NCI-H1092 (cell line): ENCODE measurements around the gene FMN1.

ENCODE experiments used
- DNase-seq: peaks from one replicate; lab custom pipeline; 2025; lab: John Stamatoyannopoulos, UW

FMN1 gene

DNA sequence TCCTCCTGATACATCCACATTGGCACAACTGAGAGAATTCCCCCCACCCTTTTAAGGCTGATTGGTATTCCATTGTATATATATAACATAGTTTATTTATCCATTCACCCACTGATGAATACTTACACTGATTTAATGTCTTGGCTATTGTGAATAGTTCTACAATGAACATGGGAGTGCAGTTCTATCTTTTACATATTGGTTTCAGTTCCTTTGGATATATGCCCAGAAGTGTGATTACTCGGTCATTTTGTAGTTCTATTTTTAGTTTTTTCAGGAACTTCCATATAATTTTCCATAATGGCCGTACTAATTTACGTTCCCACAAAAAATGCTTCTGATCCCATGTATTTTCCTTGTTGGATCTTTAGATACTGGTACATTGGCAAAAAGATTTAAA is 135.3 kb downstream of the FMN1 start:
- no peak for DNase-seq

DNA sequence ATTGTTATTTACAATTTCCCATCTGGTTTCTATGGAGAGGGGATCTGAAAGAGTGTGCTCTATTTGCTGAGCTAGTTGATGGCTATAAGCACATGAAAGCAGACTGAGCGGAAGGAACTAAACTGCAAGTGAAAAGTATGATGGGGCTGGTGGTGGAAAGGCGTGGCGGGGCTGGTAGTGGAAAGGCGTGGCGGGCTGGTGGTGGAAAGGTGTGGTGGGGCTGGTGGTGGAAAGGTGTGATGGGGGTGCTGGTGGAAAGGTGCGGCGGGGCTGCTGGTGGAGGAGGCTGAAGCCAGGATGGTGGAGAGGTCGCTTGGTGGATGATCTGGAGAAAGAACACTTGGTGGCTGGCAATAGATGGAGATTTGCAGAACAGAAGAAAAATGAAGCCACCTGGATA is 136.7 kb downstream of the FMN1 start:
- DNase-seq = no peak

DNA sequence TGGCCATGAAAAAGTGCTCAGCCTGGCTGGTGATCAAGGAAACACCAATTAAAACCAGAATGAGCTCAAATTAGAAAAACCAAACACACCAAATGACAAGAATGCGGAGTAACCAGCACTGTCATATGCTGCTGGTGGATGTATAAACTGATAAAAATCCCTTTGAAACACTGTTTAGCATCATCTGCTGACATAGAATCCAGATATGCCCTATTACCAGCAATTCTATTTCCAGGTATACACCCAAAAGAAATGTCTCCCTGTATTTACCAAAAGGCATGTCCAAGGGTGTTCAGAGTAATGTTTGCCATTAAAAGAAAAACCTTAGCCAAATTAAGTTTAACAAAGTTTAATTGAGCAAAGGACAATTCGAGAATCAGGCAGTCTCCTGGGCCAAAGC is 138.6 kb downstream of the FMN1 start:
- DNase-seq = no peak

DNA sequence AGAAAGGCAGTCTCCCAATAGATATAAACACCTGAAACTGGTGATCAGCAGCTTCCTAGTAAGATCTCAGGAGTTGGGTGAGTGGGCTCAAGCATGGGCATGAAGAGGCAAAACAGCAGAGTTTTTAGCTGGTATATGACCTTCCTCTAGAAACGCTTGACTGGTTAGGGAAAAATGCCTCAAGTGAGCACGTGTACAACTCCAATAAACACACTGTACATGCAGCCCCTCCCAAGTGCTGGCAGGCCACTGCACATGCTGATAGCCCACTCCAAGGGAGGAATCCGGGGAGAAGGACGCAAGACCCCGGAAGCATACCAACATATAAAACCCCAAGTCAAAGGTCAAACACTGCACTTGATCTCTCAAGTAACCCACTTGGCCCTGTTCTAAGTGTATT is 143.0 kb downstream of the FMN1 start:
- DNase-seq = no peak

DNA sequence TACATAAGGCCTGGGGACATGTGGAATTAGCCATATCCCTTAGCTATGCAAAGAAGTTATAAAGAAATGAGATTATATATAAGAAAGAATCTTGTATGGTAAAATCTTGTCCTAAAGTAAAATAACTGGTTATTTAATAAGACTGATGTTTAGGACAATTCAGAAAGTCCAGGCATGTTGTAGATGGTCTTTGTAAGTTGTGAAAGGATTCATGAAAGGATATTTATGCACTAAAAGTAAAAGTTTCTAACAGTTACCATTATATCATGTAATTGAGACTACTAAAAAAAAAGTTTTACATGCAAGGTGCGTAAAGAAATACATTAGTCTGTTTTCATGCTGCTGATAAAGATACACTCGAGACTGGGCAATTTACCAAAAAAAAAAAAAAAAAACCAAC is 146.3 kb downstream of the FMN1 start:
- DNase-seq = no peak

DNA sequence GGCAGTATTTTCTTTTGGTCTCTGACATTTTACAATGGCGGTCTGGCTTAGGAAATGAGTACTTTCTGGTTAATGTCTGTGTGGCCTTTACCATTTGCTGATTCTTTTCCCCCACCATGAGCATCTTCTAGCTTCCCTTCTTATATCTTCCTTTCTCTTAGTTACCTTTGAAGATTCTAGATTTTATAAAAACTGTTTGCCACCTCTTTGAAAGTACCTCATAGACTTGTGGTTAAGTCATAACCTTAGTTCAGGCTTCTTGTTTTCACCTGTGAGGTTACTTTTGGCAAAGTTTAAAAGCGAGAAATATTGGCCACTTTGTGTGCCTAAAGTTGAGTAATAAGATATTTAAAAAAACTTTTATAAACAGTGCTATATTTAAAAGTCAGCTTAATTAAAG is 147.4 kb downstream of the FMN1 start:
- no peak for DNase-seq

DNA sequence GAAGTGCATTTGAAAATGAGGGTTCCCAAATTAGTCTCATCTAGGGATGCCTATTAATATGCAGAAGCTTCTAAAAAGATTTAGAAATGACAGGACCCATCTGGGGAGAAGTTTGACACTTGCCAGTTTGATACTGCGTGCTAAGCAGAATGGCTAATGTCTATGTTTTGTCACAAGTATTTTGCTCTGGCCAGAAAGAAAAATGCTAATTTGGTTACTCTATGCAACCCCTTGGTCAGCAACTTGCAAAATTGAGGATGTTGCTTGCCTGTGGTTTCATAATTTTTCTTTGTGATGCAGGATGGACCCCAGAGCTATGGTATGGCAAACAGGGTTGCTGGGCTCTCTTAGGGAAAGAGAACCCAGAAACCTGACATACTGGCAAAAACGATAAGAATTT is 148.2 kb downstream of the FMN1 start:
- no peak for DNase-seq

DNA sequence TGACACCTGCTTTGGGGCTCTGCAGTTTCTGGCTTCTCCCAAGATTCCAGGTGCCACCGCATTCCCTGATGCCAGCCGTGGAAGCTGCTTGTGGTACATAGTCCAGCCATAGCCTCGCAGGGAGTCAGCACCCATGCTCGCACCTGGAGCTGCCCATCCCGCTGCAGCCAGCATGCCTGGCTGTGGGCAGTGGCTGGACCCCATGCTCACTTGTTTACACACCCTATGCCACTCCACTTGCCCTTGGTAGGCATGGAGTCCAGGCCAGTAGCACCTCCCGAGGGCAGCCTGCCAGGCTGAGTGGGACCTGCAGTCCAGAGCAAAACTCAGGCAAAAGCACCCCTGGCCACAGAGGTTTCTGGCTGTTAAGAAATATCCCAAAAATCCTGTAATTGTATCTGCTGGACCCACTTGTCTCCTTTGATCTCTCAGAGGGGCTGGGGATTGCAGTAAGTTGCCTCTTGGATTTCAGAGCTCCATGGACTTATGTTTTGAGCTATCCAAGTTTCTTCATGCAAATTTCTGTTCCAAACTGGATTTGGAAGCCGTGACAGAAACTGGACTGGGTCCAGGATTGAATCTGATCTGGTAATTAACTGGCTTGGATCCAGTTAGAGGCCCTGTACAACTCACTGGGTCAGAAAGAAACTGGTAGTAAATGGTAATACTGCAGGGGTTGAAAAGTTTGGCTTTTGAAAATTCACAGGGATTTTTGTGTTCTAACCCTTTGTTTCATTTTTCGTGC is 149.3 kb downstream of the FMN1 start:
- no peak for DNase-seq

DNA sequence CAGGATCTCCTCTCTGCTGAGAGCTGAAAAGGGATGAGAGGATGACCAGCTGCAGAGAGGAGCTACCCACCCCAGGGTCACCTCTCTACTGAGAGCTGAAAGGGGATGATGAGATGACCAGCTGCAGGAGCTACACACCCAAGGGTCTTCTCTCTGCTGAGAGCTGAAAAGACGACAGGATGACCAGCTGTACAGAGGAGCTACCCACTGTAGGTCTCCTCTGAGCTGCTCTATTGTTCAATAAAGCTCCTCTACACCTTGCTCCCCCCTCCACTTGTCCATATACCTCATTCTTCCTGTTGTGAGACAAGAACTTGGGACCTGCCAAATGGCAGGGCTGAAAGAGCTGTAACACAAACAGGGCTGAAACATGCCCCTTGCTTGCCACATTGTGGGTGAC is 149.9 kb downstream of the FMN1 start:
- DNase-seq = no peak

DNA sequence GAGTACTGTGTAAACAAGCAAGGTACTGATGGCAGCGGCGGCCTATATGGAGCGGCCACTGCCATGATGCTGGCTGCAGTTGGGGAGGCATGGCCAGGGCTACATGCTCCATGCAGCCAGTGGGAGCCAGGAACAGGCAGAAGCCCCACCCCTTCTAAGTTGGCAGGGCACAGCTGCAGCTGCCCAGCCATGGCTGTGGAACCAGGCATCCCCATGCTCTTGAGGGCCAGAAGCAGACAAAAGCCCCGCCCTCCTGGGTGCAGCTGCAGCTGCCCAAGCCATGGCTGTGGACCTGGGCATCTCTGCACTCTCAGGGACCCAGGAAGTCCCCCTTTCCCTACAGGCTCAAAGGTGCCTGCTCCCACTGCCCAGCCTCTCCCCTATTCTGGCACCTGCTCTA is 150.9 kb downstream of the FMN1 start:
- no peak for DNase-seq

DNA sequence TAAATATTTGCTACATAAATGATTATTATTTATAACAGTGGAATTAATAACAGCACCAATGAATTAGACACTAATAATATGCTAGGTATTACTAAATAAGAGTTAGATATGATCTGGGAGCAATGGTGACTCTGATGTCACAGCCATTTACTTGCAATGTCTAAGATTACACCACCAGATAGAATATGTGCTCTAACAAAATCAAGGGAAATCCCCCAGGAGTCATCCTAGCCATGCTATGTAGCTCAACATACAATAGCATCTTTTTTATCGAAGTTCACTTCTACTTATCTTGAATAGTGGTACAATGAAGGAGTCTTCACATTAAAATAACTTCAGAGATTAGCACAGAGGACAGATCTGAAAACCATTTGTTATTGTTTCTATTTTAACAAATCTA is 154.0 kb downstream of the FMN1 start:
- DNase-seq = no peak

DNA sequence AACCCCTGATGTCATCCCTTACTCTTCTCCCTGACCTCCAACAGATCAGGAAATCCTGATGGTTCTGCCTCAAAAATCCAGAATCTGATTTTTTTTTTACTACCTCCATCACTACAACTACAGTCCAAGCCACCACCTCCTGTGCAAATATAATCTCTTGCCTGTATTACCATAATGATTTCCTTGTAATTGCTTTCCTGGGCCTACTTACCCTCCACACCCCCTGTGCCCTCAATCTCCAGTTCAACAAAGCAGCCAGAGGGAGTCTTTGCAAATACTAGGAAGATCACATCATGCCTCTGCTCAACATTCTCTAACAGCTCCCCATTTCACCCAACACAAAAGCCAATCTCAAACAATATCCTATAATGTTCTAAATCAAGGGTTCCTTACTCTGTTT is 159.9 kb downstream of the FMN1 start:
- DNase-seq = no peak

DNA sequence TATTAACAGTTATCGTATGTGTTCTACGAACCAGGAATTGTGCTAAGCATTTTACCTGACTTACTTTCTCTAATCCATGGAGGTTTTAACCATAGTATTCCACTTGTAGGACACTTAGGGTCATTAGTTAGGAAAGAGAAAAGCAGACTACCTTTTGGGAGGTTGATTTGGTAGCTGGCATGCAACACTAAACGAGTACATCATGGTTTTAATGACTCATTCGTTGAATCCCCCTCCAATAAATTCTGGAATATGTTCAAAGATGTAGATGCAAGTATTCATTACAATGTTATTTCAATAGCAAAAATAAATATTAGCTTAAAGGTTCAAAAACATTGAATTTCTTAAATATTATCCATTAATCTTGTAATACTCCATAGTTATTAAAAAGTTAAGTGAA is 162.5 kb downstream of the FMN1 start:
- no peak for DNase-seq

DNA sequence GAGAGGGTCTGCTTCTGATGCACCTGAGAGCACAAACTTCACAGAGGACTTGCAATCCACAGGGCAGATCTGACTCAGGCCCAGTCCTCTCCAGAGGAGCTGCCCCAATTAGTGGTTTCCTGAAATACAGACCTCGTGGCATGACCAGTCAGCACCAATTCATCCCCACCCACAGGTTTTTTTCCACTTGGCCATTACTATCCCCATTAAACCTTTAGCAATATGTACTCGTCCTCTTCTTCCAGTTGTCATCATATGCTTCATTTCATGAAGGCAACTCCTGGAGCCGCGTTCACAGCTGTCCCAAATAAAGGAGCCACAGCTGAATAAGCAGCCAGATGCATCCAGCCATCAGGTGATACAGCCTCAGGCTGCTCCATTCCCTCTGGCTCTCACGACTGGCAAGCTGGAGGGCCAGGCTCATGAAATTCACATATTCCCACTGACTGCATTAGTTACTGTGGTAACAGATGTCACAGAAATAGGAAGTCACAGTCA is 163.1 kb downstream of the FMN1 start:
- DNase-seq = peak; percentile 43

DNA sequence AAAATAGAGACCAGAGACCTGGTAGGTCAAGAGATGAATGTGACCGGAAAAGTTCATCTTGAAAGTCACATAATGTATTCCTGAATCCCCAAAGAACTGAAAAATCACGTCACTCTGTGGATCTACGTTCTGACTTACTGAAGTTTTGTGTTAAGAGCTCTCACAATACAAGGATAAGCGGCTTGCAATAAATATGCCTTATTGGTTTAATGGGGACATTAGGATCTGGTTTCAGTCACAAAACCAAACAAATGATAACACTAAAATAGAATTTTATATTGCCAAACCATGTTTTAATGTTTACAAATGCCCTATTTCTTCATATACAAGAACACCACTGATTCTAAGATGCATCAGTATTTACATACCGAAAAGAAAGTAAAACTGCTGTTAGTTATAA is 164.2 kb downstream of the FMN1 start:
- no peak for DNase-seq

DNA sequence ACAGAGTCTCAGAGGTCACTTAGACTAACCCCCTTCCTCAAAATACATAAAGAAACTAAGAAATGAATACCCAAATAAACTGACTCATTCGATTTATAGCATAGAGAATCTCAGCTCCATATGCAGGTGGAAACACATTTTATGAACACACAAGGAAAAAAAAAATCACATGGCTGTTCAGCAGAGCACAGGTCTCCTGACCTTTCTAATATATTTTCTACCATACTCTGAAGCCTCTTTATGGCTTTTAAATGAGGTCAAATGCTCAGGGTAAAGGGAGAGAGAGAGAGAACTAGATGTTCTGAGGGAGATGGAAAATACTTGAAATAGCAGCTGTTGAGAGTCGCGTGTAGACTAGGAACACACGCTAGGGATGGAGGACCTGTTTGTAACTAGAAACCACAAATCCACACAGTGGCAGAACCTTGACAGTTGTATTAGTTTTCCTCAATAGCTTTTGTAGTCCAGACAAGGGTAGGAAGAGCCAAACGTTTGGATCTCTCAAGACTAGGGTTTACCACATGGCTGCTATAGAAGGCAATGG is 165.3 kb downstream of the FMN1 start:
- DNase-seq = no peak

DNA sequence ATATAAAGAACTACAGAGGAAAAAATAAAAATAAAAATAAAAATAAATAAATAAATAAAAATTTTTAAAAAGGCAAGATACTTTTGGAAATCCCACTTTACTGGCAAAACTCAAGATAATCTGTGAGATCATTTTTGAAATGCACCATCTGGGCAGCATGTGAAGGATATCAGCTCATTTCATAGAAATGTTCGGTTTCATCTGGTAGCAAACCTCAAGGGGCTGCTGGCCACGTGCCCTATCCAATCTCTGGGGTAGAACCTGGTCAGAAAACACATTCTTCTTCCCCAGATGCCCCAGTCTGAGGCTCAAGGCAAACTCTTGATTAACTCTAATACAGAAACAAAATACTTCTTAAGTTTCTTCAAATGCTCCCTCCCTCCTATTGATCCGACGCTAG is 166.0 kb downstream of the FMN1 start:
- DNase-seq = no peak

DNA sequence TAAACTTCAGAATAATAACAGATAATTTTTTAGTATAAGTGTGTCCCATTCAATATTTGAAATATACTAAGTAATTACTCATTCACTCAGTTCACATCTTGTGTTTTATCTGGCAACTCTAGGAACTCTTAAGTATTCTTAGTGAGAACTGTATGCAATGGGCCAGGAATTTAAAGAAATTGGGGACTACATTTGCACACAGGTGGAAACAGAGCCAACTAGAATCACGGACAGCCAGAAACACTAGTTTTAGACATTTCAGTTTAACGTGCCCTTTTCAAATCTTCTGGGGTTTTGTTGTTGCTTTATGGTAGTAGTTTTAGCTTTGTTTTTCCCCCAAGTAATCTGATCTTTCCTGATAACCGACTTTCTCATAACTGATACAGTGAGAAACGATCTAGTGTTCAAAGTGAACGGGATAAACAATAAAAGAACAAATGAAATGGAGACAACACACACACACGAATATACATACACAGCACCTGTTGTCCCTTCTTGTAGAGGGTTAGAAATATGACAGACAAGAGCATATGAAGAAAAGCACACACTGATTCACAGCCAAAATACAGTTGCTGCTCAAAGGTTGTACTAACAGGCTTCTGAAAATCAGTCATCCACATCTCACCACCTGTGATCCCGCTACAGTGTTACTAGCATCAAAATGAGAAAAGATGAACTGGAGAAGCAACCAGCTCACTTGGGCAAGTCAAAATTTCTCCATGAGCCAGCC is 167.0 kb downstream of the FMN1 start:
- DNase-seq = no peak

DNA sequence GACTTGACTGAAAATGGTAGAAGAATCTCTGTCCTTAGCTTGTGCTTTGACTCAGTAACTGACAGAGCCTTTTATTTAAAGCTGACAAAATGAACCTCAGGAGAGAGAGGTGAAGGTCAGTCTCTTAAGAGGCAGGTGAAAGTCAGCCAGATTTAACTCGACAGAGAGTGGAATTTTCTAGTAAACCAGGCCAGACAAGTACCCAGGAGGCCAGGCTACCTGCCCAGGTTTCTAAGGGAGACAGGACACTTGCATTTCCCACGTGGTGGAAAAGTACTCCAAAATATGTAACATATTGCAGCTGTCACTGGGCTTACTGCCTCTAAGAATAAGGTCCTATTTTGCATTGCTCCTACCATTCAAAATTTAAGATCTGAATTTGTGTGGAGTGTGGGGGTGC is 167.9 kb downstream of the FMN1 start:
- DNase-seq = no peak

DNA sequence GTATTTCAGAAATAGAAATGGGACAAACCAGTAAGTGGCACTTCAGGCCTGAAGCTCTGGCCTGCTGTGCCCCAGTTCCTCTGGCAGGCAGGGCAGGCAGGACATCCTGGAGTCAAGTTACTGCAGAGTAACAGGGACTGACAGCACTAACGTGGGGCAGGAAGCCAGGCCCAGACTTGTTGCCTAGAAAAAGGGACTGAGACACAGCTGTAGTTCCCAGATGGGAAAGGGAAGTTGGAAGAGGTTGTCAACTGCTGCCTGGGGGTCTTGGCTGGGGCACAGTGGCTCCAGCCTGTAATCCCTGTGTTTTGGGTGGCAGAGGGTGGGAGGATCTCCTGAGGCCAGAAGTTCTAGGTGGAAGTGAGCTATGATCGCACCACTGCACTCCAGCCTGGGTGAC is 171.9 kb downstream of the FMN1 start:
- DNase-seq = no peak

DNA sequence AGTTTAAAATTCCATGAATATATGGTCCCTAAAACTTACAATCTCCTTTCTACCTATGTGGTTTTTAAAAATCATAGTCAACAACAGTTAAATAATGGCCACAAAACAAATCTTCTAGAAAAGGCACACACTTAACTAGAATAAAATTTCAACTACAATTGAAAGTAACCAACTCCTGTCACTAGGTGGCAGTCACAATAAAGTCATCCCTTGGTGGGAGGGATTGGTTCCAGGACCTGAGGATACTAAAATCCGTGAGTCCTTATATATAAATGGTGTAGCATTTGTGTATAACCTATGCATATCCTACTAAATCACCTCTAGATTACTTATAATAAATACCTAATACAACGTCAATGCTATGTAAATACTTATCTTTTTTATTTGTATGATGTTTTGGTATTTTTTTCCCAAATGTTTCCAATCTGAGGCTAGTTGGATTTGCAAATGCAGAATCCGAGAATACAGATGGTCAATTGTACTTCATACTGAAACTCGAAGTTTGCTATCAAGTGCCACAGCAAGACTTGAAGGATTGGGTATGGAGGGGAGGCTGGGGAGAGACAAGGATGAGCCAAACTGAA is 172.6 kb downstream of the FMN1 start:
- DNase-seq = peak; percentile 12

DNA sequence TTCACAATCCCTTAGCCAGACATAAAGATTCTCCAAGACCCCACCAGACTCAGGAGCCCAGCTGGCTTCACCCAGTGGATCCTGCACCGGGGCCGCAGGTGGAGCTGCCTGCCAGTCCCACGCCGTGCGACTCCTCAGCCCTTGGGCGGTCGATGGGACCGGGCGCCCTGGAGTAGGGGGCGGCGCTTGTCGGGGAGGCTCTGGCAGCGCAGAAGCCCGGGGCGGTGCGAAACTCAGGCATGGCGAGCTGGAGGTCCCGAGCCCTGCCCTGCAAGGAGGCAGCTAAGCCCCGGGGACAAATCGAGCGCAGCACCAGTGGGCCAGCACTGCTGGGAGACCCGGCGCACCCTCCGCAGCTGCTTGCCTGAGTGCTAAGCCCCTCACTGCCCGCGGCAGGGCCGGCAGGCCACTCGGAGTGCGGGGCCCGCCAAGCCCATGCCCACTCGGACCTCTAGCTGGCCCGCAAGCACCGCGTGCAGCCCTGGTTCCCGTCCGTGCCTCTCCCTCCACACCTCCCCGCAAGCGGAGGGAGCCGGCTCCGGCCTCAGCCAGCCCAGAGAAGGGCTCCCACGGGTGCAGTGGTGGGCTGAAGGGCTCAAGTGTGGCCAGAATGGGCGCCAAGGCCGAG is 175.0 kb downstream of the FMN1 start:
- DNase-seq = no peak
